K562 (cell line): ENCODE data around the gene AQP6. TPM values are rescaled to one million over a fixed set of nuclear protein-coding genes. Genes with fewer than 3 reads are reported as not detected.

Experiments
- ARID1B ChIP-seq: fragments of 450-650 bp; IDR thresholded peaks from 2 replicates; pipeline ENCODE4 v1.6.1; 2016; ENCODE audit warnings: antibody characterized with exemption, mild to moderate bottlenecking, inconsistent platforms
- CCAR2 ChIP-seq: fragments of 200-400 bp; formaldehyde crosslinking; IDR thresholded peaks from 2 replicates; pipeline ENCODE4 v1.6.1; 2017; ENCODE audit warnings: mild to moderate bottlenecking, low read depth, low read length
- CEBPG ChIP-seq, 3 experiments: fragments of 200-800 bp in 1 of 3; sonication (Bioruptor generic) in 1 of 3; sonication (generic) in 1 of 3; formaldehyde crosslinking in 1 of 3; IDR thresholded peaks in 2 of 3; conservative IDR thresholded peaks in 1 of 3; 2 replicates each; pipeline versions ENCODE4 v1.6.1 to v1.8.0; 2016 to 2022; ENCODE audit warnings: missing compliant biosample characterization in 2 of 3, missing genetic modification characterization in 2 of 3, mild to moderate bottlenecking in 1 of 3, missing genetic modification reagents in 1 of 3
- ESRRB ChIP-seq: fragments of 250-450 bp; sonication (Bioruptor Pico); IDR thresholded peaks from 2 replicates; pipeline ENCODE4 v1.5.0; 2020; ENCODE audit warnings: mild to moderate bottlenecking, moderate library complexity, borderline replicate concordance
- EWSR1 ChIP-seq: fragments of 450-650 bp; IDR thresholded peaks from 2 replicates; pipeline ENCODE4 v1.6.1; 2018; ENCODE audit warnings: borderline replicate concordance, mild to moderate bottlenecking, low read depth, moderate library complexity; ENCODE audit not compliant: partially characterized antibody
- RNF219 ChIP-seq: fragments of 250-450 bp; sonication (Bioruptor Pico); IDR thresholded peaks from 2 replicates; pipeline ENCODE4 v1.5.0; 2022; ENCODE audit warnings: mild to moderate bottlenecking
- TRIM28 ChIP-seq: fragments of 450-650 bp; IDR thresholded peaks from 2 replicates; pipeline ENCODE4 v1.6.1; 2017
- ZKSCAN8 ChIP-seq: fragments of 200-800 bp; sonication (Bioruptor generic); IDR thresholded peaks from 2 replicates; pipeline ENCODE4 v1.6.1; 2016; ENCODE audit warnings: missing genetic modification characterization, missing compliant biosample characterization
- ZNF133 ChIP-seq: fragments of 250-450 bp; sonication (Bioruptor Pico); IDR thresholded peaks from 2 replicates; pipeline ENCODE4 v1.4.0; 2020; ENCODE audit warnings: mild to moderate bottlenecking
- ZNF717 ChIP-seq: fragments of 250-450 bp; sonication (Bioruptor Pico); IDR thresholded peaks from 2 replicates; pipeline ENCODE4 v1.5.0; 2021
- ZNF79 ChIP-seq: fragments of 250-450 bp; sonication (Bioruptor Pico); IDR thresholded peaks from 2 replicates; pipeline ENCODE4 v1.4.0; 2020; ENCODE audit warnings: low read depth, mild to moderate bottlenecking, moderate library complexity
- polyA plus RNA-seq, 8 experiments: library from polyadenylated mRNA; depleted of rRNA in 4 of 8; stranded (reverse) in 5 of 8; unstranded in 3 of 8; fragments of >200 nt; fragmentation: Nextera tagmentation in 2 of 8; fragmentation: Illumina TruSeq in 1 of 8; extraction: Ambion mirVana in 2 of 8; extraction: Trizol in 1 of 8; gene quantifications; 2 replicates each; pipeline versions ENCODE4 v1.2.1 to v1.2.3, GENCODE V29; 2011 to 2014; ENCODE audit warnings: inconsistent platforms in 1 of 8, missing spikeins in 1 of 8
- total RNA-seq, 7 experiments: library from RNA; depleted of rRNA in 6 of 7; stranded (reverse); fragments of >200 nt in 6 of 7; fragmentation: Illumina TruSeq in 2 of 7; extraction: Trizol in 2 of 7; gene quantifications; 2 replicates each; pipeline versions ENCODE4 v1.2.1 to v1.2.3, GENCODE V29; 2011 to 2021; ENCODE audit warnings: low replicate concordance in 1 of 7
- TF ChIP-seq, protein P1 (sequence below): sonication (generic); formaldehyde crosslinking; IDR thresholded peaks from 2 replicates; pipeline ENCODE4 v1.8.0; 2023; ENCODE audit warnings: missing genetic modification reagents, mild to moderate bottlenecking, borderline replicate concordance
- TF ChIP-seq, protein P2 (sequence below): fragments of 450-650 bp; formaldehyde crosslinking; IDR thresholded peaks from 2 replicates; pipeline ENCODE4 v1.4.0; 2020; ENCODE audit warnings: mild to moderate bottlenecking, moderate library complexity
- TF ChIP-seq, protein P3 (sequence below): fragments of 250-450 bp; sonication (Bioruptor Pico); IDR thresholded peaks from 2 replicates; pipeline ENCODE4 v1.8.0; 2022; ENCODE audit warnings: moderate library complexity, mild to moderate bottlenecking, inconsistent platforms
- TF ChIP-seq, protein P4 (sequence below): fragments of 250-450 bp; sonication (Bioruptor Pico); IDR thresholded peaks from 2 replicates; pipeline ENCODE4 v1.8.0; 2022; ENCODE audit warnings: moderate library complexity, mild to moderate bottlenecking, inconsistent platforms

AQP6 gene
- total and polyA plus RNA-seq, 9 of the 15 experiments (the other 6 are each of a cell fraction or from before 2014, with no cell fraction given): 0.05 to 0.12 TPM; not detected in 7

- TF ChIP-seq, protein P1, sequence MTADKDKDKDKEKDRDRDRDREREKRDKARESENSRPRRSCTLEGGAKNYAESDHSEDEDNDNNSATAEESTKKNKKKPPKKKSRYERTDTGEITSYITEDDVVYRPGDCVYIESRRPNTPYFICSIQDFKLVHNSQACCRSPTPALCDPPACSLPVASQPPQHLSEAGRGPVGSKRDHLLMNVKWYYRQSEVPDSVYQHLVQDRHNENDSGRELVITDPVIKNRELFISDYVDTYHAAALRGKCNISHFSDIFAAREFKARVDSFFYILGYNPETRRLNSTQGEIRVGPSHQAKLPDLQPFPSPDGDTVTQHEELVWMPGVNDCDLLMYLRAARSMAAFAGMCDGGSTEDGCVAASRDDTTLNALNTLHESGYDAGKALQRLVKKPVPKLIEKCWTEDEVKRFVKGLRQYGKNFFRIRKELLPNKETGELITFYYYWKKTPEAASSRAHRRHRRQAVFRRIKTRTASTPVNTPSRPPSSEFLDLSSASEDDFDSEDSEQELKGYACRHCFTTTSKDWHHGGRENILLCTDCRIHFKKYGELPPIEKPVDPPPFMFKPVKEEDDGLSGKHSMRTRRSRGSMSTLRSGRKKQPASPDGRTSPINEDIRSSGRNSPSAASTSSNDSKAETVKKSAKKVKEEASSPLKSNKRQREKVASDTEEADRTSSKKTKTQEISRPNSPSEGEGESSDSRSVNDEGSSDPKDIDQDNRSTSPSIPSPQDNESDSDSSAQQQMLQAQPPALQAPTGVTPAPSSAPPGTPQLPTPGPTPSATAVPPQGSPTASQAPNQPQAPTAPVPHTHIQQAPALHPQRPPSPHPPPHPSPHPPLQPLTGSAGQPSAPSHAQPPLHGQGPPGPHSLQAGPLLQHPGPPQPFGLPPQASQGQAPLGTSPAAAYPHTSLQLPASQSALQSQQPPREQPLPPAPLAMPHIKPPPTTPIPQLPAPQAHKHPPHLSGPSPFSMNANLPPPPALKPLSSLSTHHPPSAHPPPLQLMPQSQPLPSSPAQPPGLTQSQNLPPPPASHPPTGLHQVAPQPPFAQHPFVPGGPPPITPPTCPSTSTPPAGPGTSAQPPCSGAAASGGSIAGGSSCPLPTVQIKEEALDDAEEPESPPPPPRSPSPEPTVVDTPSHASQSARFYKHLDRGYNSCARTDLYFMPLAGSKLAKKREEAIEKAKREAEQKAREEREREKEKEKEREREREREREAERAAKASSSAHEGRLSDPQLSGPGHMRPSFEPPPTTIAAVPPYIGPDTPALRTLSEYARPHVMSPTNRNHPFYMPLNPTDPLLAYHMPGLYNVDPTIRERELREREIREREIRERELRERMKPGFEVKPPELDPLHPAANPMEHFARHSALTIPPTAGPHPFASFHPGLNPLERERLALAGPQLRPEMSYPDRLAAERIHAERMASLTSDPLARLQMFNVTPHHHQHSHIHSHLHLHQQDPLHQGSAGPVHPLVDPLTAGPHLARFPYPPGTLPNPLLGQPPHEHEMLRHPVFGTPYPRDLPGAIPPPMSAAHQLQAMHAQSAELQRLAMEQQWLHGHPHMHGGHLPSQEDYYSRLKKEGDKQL (CRISPR knock-in tag): no peak
- TF ChIP-seq, protein P2, sequence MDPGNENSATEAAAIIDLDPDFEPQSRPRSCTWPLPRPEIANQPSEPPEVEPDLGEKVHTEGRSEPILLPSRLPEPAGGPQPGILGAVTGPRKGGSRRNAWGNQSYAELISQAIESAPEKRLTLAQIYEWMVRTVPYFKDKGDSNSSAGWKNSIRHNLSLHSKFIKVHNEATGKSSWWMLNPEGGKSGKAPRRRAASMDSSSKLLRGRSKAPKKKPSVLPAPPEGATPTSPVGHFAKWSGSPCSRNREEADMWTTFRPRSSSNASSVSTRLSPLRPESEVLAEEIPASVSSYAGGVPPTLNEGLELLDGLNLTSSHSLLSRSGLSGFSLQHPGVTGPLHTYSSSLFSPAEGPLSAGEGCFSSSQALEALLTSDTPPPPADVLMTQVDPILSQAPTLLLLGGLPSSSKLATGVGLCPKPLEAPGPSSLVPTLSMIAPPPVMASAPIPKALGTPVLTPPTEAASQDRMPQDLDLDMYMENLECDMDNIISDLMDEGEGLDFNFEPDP (CRISPR knock-in tag): no peak
- no peak for TF ChIP-seq TRIM28
- TF ChIP-seq, protein P3, sequence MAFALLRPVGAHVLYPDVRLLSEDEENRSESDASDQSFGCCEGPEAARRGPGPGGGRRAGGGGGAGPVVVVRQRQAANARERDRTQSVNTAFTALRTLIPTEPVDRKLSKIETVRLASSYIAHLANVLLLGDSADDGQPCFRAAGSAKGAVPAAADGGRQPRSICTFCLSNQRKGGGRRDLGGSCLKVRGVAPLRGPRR (CRISPR knock-in tag): no peak
- no peak for TF ChIP-seq CEBPG (CRISPR knock-in tag; IDR thresholded peaks at IDR 0.05)
- TF ChIP-seq CEBPG (tag; conservative IDR thresholded peaks at IDR 0.05 in 1 of 2, IDR thresholded peaks at IDR 0.05 in 1 of 2): no peak
- no peak for TF ChIP-seq ZKSCAN8
- TF ChIP-seq ZNF717 (CRISPR knock-in tag): no peak
- TF ChIP-seq, protein P4, sequence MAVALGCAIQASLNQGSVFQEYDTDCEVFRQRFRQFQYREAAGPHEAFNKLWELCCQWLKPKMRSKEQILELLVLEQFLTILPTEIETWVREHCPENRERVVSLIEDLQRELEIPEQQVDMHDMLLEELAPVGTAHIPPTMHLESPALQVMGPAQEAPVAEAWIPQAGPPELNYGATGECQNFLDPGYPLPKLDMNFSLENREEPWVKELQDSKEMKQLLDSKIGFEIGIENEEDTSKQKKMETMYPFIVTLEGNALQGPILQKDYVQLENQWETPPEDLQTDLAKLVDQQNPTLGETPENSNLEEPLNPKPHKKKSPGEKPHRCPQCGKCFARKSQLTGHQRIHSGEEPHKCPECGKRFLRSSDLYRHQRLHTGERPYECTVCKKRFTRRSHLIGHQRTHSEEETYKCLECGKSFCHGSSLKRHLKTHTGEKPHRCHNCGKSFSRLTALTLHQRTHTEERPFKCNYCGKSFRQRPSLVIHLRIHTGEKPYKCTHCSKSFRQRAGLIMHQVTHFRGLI (CRISPR knock-in tag): no peak
- no peak for TF ChIP-seq RNF219
- no peak for TF ChIP-seq CCAR2
- TF ChIP-seq ZNF79 (CRISPR knock-in tag): no peak
- TF ChIP-seq ARID1B: no peak
- TF ChIP-seq EWSR1: no peak
- no peak for TF ChIP-seq ZNF133 (CRISPR knock-in tag)
- no peak for TF ChIP-seq ESRRB (CRISPR knock-in tag)
Observed at GRCh38 chr12:50025187-50026059, 52.7 kb downstream of the AQP6 start, which contains the start of gene RACGAP1 (continued).
